Heart left ventricle (tissue), 13 donors: Measurements from ENCODE around the gene RIPK3.

Experiments used
- POLR2A ChIP-seq, 2 donors: fragments of 450-650 bp; IDR thresholded peaks; one replicate each; pipeline ENCODE4 v1.6.1; 2017; ENCODE audit warnings: antibody characterized with exemption in 2 of 2, mild to moderate bottlenecking in 2 of 2, moderate library complexity in 2 of 2
- TF ChIP-seq, protein P1 (sequence below), 12 donors: fragments of 200-600 bp; sonication (generic) in 4 of 12; IDR thresholded peaks; one replicate each; pipeline versions ENCODE4 v1.5.0 to v1.8.0; 2018 to 2022; ENCODE audit warnings: antibody characterized with exemption in 12 of 12, mild to moderate bottlenecking in 5 of 12
- donor health status: ischemic (EF 13 %, LVEDD 7.1; RV severe dilation, severe dysfunction).
- donor health status: DM: no; HTN: yes; CAD: no.
- donor health status: DM: no; HTN: no; CAD: no.
- donor health status: ischemic (EF 25% LVEDD 6.9; RV normal size, moderate dysfunction).
- donor health status: ischemic (EF 25% LVEDD 5.7; RV mildly dilated, moderate dysfunction).
- donor health status: ischemic (EF 35%, LVEDD 5.7; RV mildly dilated, moderate dysfunction).
- donor health status: nonischemic (EF 11% LVEDD 7.7; RV severe dilation, severe dysfunction).
- donor health status: DM: yes; HTN: yes; CAD: no.
- donor health status: PGD.
- donor health status: ischemic (EF 29% LVEDD 5.4; RV normal size, mild dysfunction).
- donor health status: nonischemic (EF 23%, LVEDD 6.1; RV moderate dilation, normal function).

DNA sequence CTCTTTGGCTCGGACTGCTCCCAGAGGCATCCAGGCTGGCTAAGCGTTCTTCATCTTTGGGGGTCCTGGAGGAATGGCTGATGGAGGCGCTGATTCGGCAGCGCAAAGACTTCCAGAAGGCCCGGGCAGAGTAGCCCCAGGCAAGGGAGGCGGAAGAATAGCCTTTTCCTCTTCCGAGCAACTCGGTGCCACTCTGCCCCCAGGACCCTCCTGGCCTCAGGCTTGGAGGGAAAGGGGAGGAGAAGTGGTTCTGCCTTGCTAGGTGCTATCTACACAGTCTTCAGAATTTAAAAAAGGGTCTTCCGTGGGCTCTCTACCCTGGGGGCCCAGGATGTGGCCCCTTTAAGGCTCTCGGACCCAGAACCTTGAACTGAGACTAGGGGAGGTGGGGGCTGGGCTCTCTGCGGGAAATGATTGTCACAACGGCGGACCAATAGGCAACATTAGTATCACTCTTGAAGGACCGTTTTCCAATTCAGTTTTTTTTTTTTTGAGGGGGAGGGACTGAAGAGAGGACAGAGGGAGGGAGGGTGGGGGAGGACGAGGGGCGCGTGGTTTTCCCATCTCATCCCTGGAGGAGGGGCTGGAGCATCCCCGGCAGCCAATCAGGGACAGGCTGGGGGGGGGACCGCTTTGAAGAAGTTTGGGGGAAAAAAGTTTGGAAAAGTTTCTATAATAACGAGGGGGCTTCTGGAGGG is 27.9 kb upstream of the RIPK3 start, which contains the start of gene NFATC4:
- TF ChIP-seq, protein P1, sequence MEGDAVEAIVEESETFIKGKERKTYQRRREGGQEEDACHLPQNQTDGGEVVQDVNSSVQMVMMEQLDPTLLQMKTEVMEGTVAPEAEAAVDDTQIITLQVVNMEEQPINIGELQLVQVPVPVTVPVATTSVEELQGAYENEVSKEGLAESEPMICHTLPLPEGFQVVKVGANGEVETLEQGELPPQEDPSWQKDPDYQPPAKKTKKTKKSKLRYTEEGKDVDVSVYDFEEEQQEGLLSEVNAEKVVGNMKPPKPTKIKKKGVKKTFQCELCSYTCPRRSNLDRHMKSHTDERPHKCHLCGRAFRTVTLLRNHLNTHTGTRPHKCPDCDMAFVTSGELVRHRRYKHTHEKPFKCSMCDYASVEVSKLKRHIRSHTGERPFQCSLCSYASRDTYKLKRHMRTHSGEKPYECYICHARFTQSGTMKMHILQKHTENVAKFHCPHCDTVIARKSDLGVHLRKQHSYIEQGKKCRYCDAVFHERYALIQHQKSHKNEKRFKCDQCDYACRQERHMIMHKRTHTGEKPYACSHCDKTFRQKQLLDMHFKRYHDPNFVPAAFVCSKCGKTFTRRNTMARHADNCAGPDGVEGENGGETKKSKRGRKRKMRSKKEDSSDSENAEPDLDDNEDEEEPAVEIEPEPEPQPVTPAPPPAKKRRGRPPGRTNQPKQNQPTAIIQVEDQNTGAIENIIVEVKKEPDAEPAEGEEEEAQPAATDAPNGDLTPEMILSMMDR (IDR thresholded peaks at IDR 0.05) = no peak
- no peak for TF ChIP-seq POLR2A (IDR thresholded peaks at IDR 0.05)
